ENCODE measurements around the gene AP5B1.

- no peak for TF ChIP-seq RERE (CRISPR knock-in tag; IDR thresholded peaks at IDR 0.05; ENCODE audit: borderline replicate concordance)
- TF ChIP-seq E2F5 (CRISPR knock-in tag; IDR thresholded peaks at IDR 0.05) = no peak
- no peak for TF ChIP-seq NR3C1 (CRISPR knock-in tag; IDR thresholded peaks at IDR 0.05)
- no peak for TF ChIP-seq ZBTB7A (IDR thresholded peaks at IDR 0.05; ENCODE audit: borderline replicate concordance, control insufficient read depth, low read depth, low read length)
- TF ChIP-seq FOXA3 (CRISPR knock-in tag; conservative IDR thresholded peaks at IDR 0.05 in 1 of 2, IDR thresholded peaks at IDR 0.05 in 1 of 2) = no peak
- TF ChIP-seq EP300 (IDR thresholded peaks at IDR 0.05; ENCODE audit: low read length) = no peak
- TF ChIP-seq RHOXF2B (CRISPR knock-in tag; conservative IDR thresholded peaks at IDR 0.05) = no peak
- TF ChIP-seq ZNF263 (CRISPR knock-in tag; IDR thresholded peaks at IDR 0.05; ENCODE audit: borderline replicate concordance) = no peak
- TF ChIP-seq HES1 (IDR thresholded peaks at IDR 0.05; ENCODE audit: low read depth) = no peak
- no peak for TF ChIP-seq EZH2 (IDR thresholded peaks at IDR 0.05; ENCODE audit: borderline replicate concordance, low read depth, low read length)
- TF ChIP-seq ZNF217 (CRISPR knock-in tag; IDR thresholded peaks at IDR 0.05) = no peak
- TF ChIP-seq CTCF (IDR thresholded peaks at IDR 0.05 in 2 of 3, conservative IDR thresholded peaks at IDR 0.05 in 1 of 3; ENCODE audit: insufficient read depth in 2 of 3, low read depth in 1 of 3, low read length in 3 of 3) = no peak
- no peak for TF ChIP-seq HBP1 (CRISPR knock-in tag; IDR thresholded peaks at IDR 0.05)
Measured at GRCh38 chr11:65814986-65815565, 34.3 kb upstream of the AP5B1 start.
